22Rv1 (cell line): Measurements from ENCODE around the gene CIROP.

Experiments
- ZFX ChIP-seq: fragments of 450-650 bp; IDR thresholded peaks from 2 replicates; pipeline ENCODE4 v1.6.1; 2017; ENCODE audit warnings: antibody characterized with exemption, borderline replicate concordance
- TF ChIP-seq, protein P1 (sequence below): fragments of 450-650 bp; IDR thresholded peaks from 2 replicates; pipeline ENCODE4 v1.5.1; 2017; ENCODE audit warnings: mild to moderate bottlenecking

DNA sequence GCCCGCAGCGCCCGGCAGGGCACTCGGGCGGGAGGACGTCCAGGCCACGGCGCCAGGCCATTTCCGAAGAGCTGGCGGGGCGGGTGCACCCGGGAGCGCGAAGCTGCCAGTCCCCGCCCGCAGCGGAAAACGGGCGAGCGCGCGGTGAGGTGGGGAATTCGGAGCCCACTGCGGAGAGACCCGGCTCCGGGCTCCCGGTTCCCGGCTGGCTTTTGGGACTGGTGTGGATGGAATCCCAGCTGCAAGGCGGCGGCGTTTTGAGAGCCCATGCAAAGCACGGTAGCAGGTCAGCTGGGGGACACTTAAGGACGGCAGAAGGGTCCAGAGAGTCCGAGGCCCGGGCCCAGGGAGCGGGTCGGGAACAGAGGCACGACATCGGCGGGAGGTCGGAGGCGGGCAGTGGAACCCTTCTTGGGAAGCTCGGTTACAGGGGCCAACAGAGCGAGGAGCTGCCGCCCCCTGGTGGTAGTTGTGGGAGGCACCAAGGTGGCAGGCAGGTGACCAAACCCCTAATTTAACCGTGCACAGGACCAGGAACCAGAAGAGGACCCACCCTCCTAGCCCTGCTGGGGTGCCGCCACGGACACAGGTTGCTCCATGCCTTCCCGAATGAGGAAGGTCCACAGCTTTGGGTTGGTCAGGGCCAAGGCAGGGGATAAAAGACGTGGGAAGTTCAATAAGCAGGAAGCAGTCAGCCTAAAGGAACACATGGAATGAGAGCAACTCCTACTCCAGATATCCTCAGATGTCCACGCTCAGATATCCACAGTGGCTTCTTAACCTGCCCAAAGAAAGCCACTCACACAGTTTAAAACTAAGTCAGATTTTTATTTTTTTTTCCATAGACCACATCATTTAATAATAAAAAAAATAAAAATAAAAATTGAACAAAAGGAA is 46.8 kb downstream of the CIROP start:
- TF ChIP-seq, protein P1, sequence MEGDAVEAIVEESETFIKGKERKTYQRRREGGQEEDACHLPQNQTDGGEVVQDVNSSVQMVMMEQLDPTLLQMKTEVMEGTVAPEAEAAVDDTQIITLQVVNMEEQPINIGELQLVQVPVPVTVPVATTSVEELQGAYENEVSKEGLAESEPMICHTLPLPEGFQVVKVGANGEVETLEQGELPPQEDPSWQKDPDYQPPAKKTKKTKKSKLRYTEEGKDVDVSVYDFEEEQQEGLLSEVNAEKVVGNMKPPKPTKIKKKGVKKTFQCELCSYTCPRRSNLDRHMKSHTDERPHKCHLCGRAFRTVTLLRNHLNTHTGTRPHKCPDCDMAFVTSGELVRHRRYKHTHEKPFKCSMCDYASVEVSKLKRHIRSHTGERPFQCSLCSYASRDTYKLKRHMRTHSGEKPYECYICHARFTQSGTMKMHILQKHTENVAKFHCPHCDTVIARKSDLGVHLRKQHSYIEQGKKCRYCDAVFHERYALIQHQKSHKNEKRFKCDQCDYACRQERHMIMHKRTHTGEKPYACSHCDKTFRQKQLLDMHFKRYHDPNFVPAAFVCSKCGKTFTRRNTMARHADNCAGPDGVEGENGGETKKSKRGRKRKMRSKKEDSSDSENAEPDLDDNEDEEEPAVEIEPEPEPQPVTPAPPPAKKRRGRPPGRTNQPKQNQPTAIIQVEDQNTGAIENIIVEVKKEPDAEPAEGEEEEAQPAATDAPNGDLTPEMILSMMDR: peak; percentile 95
- TF ChIP-seq ZFX: no peak
